ENCODE results near the gene SEC61B. TPM values are rescaled to one million over a fixed set of nuclear protein-coding genes. Genes with fewer than 3 reads are reported as not detected.

SEC61B gene
- total and polyA plus RNA-seq, 2 experiments from 2014 or later, result 133 to 602 TPM

DNA sequence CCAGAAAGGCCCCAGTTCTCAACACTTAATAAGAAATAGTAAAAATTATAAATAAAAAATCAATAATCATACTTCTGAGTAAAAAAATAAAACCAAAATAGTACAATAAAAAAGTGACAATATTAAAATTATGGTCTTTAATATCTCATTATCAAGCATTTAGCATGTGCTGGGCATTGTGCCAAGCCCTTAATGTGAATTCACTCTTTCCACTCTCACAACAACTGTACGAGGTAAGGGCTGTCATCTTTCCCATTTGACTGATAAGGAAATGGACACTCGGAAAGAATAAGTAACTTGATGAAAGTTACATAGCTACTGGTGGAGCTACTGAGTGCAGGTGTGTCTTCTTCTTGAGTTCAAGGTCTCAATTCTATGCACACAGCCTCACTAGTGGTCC, 43.6 kb downstream of the SEC61B start (continued):
- TF ChIP-seq CTCF (conservative IDR thresholded peaks at IDR 0.05; ENCODE audit: low read depth in 2 of 2) (no peak), ZNF114 (CRISPR knock-in tag; IDR thresholded peaks at IDR 0.05) (no peak), EZH2 (IDR thresholded peaks at IDR 0.05; ENCODE audit: low read depth, unreplicated experiment) (no peak), CREB1 (CRISPR knock-in tag; IDR thresholded peaks at IDR 0.05; ENCODE audit: low read depth) (no peak), JUNB (IDR thresholded peaks at IDR 0.05; ENCODE audit: unreplicated experiment) (no peak)
- TF ChIP-seq, protein P1, sequence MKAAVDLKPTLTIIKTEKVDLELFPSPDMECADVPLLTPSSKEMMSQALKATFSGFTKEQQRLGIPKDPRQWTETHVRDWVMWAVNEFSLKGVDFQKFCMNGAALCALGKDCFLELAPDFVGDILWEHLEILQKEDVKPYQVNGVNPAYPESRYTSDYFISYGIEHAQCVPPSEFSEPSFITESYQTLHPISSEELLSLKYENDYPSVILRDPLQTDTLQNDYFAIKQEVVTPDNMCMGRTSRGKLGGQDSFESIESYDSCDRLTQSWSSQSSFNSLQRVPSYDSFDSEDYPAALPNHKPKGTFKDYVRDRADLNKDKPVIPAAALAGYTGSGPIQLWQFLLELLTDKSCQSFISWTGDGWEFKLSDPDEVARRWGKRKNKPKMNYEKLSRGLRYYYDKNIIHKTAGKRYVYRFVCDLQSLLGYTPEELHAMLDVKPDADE (IDR thresholded peaks at IDR 0.05), result no peak

DNA sequence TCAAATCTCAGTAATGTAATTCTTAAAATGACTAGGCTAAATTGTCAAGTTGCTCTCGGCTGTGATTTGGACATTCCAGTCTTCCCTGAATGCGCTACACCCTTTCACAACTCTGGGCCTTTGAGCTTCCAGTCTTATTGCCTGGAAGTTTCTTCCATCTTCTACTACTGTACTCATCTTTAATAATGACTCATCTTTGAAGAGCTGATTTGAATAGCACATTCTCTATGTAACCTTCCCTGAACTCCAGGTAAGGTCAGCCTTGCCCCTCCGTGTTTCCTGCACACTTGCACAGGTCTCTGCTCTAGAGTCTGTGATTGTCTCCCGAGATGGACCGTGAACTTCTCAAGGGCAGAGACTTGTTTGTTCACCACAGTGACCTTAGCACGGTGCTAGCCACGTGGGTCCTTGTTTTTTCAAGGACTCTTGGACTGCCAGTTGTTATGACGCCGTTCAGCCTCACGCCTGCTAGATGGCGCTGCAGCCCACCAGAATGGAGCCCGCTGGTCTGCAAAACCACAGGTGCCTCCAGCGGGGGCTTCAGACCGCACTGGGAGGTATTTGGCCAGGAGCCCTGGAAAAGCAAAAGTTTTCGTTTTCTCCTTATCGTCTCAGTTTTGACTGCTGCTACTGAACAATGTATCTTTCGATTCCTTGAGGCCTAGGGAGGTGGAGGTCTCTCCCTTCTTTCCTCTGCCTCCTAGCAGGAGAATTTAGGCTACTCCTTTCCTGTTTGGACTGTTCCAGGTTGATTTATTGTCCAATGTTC, 44.4 kb downstream of the SEC61B start:
- ATAC-seq (peak; percentile 96), DNase-seq (ENCODE audit: low spot score) (peak; percentile 90)
- Mint-ChIP-seq H3K4me3 (no peak overlapping the region), H3K27me3 (ENCODE audit: insufficient read depth, low read depth, poor library complexity) (no peaks in the 10 kb centered on the region), H3K9me3 (no peaks in the 10 kb centered on the region), H3K4me1 (no peaks in the 10 kb centered on the region; the same call in 2 of the 3 replicates), H3K27ac (no peak overlapping the region), H3K36me3 (ENCODE audit: low read depth) (no peaks in the 10 kb centered on the region)
- Histone ChIP-seq H3K9me2 (ENCODE audit: insufficient read depth) (0 out of 2 replicates have a peak, but pooled peaks cover 2% of the 10 kb centered on the region), H3F3A (replicated peaks; ENCODE audit: low read depth) (no peaks in the 10 kb centered on the region), H3K27ac (ENCODE audit: low read depth) (no peak overlapping the region), H3K79me2 (replicated peaks; ENCODE audit: insufficient read depth) (no peaks in the 10 kb centered on the region), H3K4me2 (no peak overlapping the region), H3K27me3 (ENCODE audit: insufficient read depth) (no peaks in the 10 kb centered on the region), H3K4me3 (no peak overlapping the region), H4K20me1 (replicated peaks; ENCODE audit: insufficient read depth) (no peaks in the 10 kb centered on the region), H2AFZ (peak overlapping the region; percentile 78), H3K4me1 (ENCODE audit: insufficient read depth) (no peaks in the 10 kb centered on the region), H3K36me3 (ENCODE audit: insufficient read depth) (no peaks in the 10 kb centered on the region)
- TF ChIP-seq CREB1 (CRISPR knock-in tag; IDR thresholded peaks at IDR 0.05; ENCODE audit: low read depth) (peak; percentile 65; the same call in 1 of the 2 replicates), CTCF (conservative IDR thresholded peaks at IDR 0.05; ENCODE audit: low read depth in 2 of 2) (peak; percentile 89 to 96), POLR2AphosphoS5 (IDR thresholded peaks at IDR 0.05; ENCODE audit: low read depth) (no peak)
